Activated B cell treated with CpG ODN at 0.5 μM for 24 hours (primary cell): ENCODE results near the gene MYH13. TPM values are rescaled to one million over a fixed set of nuclear protein-coding genes. Genes with fewer than 3 reads are reported as not detected.

Source experiments
- ATAC-seq: fragments of 200-7000 bp; cut with Tn5 transposase; one replicate; pipeline ENCODE4 v1.10.0; 2021; ENCODE audit warnings: low read depth, mild to moderate bottlenecking, moderate library complexity
- CTCF ChIA-PET: fragments of 350-600 bp; sonication (Branson Sonifier 250); formaldehyde crosslinking; loops from one replicate; lab custom pipeline; 2021; ENCODE audit warnings: antibody characterized with exemption; lab: Charles Lee
- POLR2A ChIA-PET: fragments of 350-600 bp; sonication (Branson Sonifier 250); formaldehyde crosslinking; loops from one replicate; lab custom pipeline; 2021; ENCODE audit warnings: antibody characterized with exemption; lab: Charles Lee
- DNase-seq: peaks from one replicate; pipeline ENCODE4 v3.0.0; 2022
- H3K27ac Mint-ChIP-seq: one replicate; pipeline ENCODE4 v1.8.0; 2020; ENCODE audit warnings: mixed read lengths
- H3K27me3 Mint-ChIP-seq: one replicate; pipeline ENCODE4 v1.8.0; 2021; ENCODE audit warnings: mixed read lengths
- H3K36me3 Mint-ChIP-seq: one replicate; pipeline ENCODE4 v1.8.0; 2021; ENCODE audit warnings: low read depth, mixed read lengths
- H3K4me1 Mint-ChIP-seq: one replicate; pipeline ENCODE4 v1.8.0; 2021; ENCODE audit warnings: mixed read lengths
- H3K4me3 Mint-ChIP-seq: one replicate; pipeline ENCODE4 v1.8.0; 2020; ENCODE audit warnings: mild to moderate bottlenecking, mixed read lengths
- H3K9me3 Mint-ChIP-seq: one replicate; pipeline ENCODE4 v1.8.0; 2020; ENCODE audit warnings: mixed read lengths
- CTCF ChIP-seq: fragments of 200-600 bp; IDR thresholded peaks from one replicate; pipeline ENCODE4 v1.8.0; 2022; ENCODE audit warnings: antibody characterized with exemption, mild to moderate bottlenecking
- intact Hi-C: fragments of 100-400 bp; cut with micrococcal nuclease; formaldehyde crosslinking; loops from one replicate; pipeline ENCODE4 v1.15.1; 2024
- total RNA-seq: library from RNA; stranded (reverse); gene quantifications from 2 replicates; pipeline ENCODE4 v1.2.3, GENCODE V29; 2022

Gene MYH13
- total RNA-seq, 1 donor from 2014 or later, result not detected

- DNase-seq (no peak), ATAC-seq (no peak)
- Mint-ChIP-seq H3K4me1 (no peaks in the 10 kb centered on the region), H3K4me3 (no peak overlapping the region), H3K27me3 (no peaks in the 10 kb centered on the region), H3K36me3 (no peaks in the 10 kb centered on the region), H3K27ac (no peak overlapping the region), H3K9me3 (no peaks in the 10 kb centered on the region)
- CTCF ChIA-PET, result no interaction called here
- TF ChIP-seq CTCF, result no peak
- intact Hi-C loops, result no loop called here
- POLR2A ChIA-PET, result interaction anchor here (0.8 kb wide), 1 partner anchor 14 kb away, joined by 3 read pairs; no protein-coding TSS in a partner anchor
Observed at GRCh38 chr17:10352893-10353292, 19.9 kb downstream of the MYH13 start.

- no peaks in the 10 kb centered on the region for H3K36me3 Mint-ChIP-seq
- H3K27ac Mint-ChIP-seq, result no peak overlapping the region
- no peak for TF ChIP-seq CTCF
Observed at GRCh38 chr17:10349403-10349802, 23.4 kb downstream of the MYH13 start.

GRCh38 chr17:10344816-10345215, 28.0 kb downstream of the MYH13 start:
- Mint-ChIP-seq H3K27ac (no peak overlapping the region), H3K9me3 (no peaks in the 10 kb centered on the region), H3K27me3 (no peaks in the 10 kb centered on the region), H3K36me3 (no peaks in the 10 kb centered on the region), H3K4me3 (no peak overlapping the region), H3K4me1 (no peaks in the 10 kb centered on the region)
- POLR2A ChIA-PET, result no interaction called here
- no peak for TF ChIP-seq CTCF
- ATAC-seq (no peak), DNase-seq (no peak)
- intact Hi-C loops, result no loop called here
- CTCF ChIA-PET, result no interaction called here

More at GRCh38 chr17:10349403-10349802, 23.4 kb downstream of the MYH13 start:
- ATAC-seq (no peak), DNase-seq (no peak)
- H3K4me3 Mint-ChIP-seq, result no peak overlapping the region
- intact Hi-C loops, result no loop called here
- no peaks in the 10 kb centered on the region for H3K4me1 Mint-ChIP-seq
- ChIA-PET POLR2A (no interaction called here), CTCF (no interaction called here)
- H3K27me3 Mint-ChIP-seq, result no peaks in the 10 kb centered on the region
- H3K9me3 Mint-ChIP-seq, result no peaks in the 10 kb centered on the region

- no peak for TF ChIP-seq CTCF
- no peak overlapping the region for H3K4me3 Mint-ChIP-seq
- ChIA-PET CTCF (interaction anchor here (0.7 kb wide), 1 partner anchor 14 kb away, joined by 3 read pairs; no protein-coding TSS in a partner anchor), POLR2A (interaction anchor here (1.1 kb wide), 1 partner anchor 14 kb away, joined by 3 read pairs; no protein-coding TSS in a partner anchor)
- H3K27me3 Mint-ChIP-seq, result no peaks in the 10 kb centered on the region
- H3K9me3 Mint-ChIP-seq, result no peaks in the 10 kb centered on the region
- no peak overlapping the region for H3K27ac Mint-ChIP-seq
- ATAC-seq (no peak), DNase-seq (no peak)
- no peaks in the 10 kb centered on the region for H3K36me3 Mint-ChIP-seq
- intact Hi-C loops, result no loop called here
- no peaks in the 10 kb centered on the region for H3K4me1 Mint-ChIP-seq
Observed at GRCh38 chr17:10339051-10339450, 33.8 kb downstream of the MYH13 start.

- H3K9me3 Mint-ChIP-seq, result no peaks in the 10 kb centered on the region
- no peak for TF ChIP-seq CTCF
- ATAC-seq (no peak), DNase-seq (no peak)
- no peak overlapping the region for H3K27ac Mint-ChIP-seq
- CTCF ChIA-PET, result no interaction called here
- H3K36me3 Mint-ChIP-seq, result no peaks in the 10 kb centered on the region
- H3K4me1 Mint-ChIP-seq, result no peaks in the 10 kb centered on the region
- H3K27me3 Mint-ChIP-seq, result no peaks in the 10 kb centered on the region
- intact Hi-C loops, result no loop called here
- POLR2A ChIA-PET, result no interaction called here
- H3K4me3 Mint-ChIP-seq, result no peak overlapping the region
Observed at GRCh38 chr17:10337976-10338375, 34.8 kb downstream of the MYH13 start.
